HG02610 (cell line): Measurements from ENCODE around the gene GTPBP6.
"Not testable (repeated sequence)": the region's sequence is repeated elsewhere in the genome, so short reads cannot be mapped to it uniquely, and the experiment has no call there.

Experiments used
- ATAC-seq: cut with Tn5 transposase; IDR thresholded peaks from one replicate; pipeline ENCODE4 v1.9.1; 2021; ENCODE audit warnings: mild to moderate bottlenecking, moderate library complexity; ENCODE audit not compliant: unreplicated experiment

GTPBP6 gene

DNA sequence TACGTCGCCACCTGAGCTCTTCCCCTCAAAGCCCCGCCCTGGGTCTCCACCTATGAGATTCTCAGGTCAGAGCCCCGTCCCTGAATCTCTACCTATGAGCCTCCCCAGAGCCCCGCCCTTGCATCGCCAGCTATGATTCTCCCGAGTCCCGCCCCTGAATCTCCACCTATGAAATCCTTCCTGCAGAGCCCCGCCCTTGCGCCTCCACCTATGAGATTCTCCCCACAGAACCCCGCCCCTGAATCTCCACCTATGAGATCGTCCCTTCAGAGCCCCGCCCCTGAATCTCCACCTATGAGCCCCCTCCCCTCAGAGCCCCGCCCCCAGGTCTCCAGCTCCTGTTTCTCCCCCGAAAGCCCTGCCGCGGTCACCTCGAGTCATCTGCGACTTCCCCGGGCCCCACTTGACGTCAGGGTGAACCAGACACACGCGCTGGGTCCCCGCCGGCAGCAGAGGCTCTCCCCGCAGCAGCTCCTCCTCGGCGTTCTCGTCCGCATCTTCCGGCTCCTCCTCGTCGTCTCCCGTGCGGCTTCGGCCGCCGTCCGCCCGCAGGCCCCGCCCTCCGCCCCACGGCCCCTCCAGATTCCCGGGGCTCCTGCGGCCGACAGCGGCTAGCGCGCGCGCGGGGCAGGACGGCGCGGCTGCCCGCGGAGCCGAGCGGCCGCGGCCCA, 393 bp downstream of the GTPBP6 start:
- ATAC-seq, result peak; percentile 63

DNA sequence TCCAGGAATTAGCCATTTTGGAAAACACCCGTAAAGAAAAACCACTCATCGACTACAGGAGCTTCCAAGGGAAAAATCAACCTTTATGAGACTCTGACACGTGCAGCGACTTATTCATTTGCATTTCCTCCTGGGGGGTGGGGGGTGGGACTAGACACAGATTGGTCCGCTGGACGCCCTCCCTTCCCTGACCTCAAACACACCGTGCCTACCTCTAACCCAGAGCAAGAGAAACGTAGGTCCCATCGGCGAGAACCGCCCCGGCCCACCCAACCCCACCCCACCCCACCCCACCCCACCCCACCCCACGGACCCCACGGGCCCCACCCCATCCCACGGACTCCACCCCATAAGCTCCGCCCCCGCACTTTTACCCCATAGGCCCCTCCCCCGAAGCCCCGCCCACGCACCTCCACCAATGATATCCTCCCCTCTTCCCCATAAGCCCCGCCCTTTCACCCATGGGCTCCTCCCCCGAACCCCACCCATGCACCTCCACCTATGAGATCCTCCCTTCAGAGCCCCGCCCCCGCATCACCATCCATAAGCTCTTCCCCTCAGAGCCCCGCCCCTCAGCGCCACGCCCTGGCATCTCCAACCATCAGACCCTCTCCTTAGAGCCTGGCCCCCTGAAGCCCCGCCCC, 1.1 kb downstream of the GTPBP6 start:
- ATAC-seq, result no peak

DNA sequence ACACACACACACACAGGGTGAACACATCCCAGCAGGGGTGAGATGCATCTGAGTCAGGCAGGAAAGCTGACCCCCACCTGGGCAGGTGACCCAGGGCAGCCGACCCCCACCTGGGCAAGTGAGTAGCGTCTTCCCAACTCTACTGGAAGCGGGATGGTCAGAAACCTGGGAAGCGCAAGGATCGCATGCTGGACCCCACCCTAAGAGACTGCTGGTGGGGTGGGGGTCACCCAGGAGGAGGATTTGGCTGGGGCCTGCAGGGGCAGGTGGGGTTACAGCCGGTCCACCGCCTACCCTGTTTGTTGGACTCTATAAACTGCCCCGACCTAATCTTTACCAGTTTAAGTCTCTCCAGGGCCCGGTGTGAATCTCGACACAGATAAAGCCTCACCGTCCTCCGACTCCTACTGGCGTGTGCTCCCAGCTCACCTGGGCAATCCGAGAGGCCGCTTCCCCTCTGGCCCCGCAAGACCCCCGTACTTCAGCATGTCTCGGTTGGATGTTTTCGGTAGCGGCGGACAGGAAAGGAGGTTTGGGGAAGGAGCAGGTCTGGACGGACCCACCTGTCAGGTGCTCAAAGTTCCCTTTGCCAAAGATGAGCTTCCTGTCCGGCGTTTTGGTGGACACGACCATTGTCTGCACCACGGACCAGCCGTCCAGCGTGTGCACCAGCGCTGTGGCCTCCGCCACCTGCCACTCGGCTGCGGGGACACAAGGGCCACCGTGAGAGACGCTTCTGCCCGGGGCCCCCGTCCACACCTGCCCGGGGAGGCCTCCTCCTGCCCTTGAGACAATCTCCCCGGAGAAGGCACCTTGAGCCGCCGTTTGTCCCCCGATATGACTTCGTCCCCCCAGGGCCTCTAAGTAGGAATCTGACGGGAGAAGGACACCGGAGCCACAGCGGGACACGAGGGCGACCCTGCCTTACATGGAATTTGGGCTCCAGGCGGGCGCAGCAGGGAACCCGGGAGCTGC, 2.0 kb downstream of the GTPBP6 start:
- ATAC-seq, result no peak

DNA sequence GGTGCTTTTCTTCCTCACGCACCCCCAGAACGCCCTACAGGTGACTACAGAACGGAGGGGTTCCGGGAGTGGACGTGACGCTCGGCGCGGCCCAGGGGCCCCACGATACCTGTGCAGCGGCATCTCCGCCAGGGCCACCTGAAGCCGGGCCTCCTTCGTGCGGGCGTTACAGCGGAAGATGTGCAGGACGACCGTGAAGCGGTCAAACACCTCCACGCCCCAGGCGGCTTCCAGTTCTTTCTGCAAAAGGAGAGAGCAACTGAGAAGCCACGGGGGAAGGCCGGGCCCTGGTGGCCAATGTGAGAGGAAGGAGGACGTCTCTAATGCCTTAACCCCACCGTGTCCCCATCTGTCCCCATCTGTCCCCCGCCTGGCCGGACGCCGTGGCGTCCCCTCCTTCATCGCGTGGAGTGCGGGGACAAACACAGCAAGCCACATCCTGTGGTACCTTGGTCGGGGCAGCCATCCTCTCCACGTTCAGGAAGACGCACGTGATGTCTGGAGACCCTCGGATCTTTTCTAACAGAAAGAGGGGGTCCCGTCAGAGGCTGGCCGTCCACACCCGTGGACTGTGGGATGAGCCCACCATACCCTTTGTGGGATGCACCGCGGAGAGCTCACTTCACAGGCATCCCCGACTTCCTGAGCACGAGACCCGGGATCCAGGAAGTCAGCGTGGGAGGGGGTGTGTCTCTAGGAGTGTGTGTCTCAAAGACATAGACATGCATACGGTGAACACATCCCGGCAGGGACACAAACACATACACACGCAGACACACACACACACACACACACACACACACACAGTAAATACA, 3.6 kb downstream of the GTPBP6 start:
- ATAC-seq, result no peak

DNA sequence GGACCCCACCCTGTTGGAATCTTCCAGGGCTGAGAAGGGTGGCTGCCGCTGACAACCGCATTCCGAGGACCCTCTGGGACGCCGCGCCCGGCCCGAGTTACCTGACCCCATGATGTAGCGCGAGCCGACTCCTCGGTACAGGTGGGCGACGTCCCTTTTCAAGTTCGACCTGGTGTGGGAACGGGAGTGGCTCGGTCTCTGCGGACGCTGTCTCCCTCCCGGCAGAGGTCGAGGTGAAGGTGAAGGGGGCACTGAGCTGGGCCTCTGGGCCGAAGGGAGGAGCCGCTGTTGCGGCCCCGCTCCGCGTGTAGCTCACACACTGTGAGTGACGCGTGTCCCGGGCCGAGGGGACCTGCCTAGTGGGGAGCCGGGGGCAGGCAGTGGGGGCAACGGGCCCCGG, 4.5 kb downstream of the GTPBP6 start:
- no peak for ATAC-seq

DNA sequence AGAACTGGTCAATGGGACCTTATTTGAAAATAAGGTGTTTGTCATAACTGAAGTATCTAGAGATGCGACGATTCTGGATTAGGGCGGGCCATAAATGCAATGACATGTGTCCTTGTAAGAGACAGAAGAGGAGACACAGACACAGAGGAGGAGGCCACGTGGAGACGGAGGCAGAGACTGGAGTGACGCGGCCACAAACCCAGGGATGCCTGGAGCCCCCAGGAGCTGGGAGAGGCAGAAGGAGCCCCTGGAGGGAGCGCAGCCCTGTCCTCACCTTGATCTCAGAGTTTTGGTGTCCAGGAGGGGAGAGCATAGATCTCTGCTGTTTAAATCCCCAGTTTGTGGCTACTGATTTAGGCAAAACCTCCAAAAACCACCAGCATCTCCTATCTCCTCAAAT, 5.0 kb downstream of the GTPBP6 start:
- ATAC-seq, result no peak

DNA sequence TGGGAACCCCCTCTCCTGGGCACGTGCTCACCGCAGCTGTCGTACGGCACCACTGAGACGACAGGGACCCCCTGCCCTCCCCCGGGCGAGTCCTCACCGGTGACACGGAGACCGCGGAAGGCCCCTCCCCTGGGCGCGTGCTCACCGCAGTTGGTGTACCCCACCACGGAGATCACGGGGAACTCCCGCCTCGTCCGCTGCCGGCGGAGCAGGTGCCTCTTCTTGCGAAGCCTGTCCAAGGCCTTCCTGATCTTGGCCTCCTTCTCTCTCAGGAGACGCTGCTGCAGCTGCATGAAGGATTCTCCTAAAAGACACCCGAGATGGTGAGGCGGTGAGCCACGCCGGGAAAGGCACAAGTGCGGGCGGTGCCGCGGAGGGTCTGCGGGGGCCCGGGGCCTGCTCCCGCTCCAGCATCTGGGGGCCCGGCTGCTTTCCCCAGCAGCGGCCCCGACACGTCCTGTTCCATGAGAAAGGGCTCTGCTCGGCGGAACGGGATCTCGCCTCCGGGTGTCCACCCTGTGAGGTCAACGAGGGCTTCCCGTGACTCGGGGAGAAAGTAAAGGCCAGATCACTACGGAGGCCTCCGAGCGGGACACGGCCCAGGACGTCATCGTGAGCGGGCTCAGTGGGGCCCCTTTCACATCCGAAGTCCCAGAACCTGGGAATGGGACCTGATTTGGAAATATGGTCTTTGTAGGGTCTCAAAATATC, 5.8 kb downstream of the GTPBP6 start:
- no peak for ATAC-seq

DNA sequence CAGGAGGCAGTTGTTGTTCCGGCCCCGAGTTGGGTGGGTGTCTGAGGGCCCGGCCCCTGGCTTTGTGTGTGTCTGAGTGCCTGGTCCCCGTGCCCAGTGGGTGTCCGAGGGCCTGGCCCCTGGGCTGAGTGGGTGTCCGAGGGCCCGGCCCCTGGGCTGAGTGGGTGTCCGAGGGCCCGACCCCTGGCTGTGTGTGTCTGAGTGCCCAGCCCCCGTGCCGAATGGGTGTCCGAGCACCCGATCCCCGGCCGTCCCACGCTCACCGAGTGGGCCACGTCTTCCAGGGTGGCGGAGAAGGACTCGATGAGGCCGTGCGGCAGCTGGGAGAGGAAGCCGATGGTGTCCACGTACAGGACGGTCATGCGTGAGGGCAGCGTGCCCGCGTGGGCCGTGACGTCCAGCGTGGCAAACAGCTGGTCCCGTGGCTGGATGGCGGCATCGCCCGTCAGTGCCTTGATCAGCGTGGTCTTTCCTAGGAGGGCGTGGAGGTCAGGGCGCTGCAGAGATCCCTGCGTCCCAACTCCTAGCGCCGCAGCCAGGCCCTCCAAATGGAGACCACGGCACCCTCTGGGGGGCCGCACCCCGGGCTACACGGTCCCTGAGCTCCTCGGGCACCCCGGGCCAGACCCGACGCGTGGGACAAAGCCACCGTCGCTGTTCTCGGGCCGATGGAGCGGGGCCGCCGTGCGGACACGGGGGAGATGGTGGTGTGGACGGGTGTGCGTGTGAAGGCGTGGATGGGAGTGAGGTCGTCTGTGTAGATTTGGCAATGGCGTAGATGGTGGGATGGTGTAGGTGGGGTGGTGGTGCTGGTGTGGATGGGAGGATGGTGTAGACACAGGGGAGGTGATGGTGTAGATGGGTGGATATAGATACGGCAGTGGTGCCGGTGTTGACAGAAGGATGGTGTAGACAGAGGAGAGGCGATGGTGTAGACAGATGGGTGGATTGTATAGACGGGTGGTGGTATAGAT, 7.2 kb downstream of the GTPBP6 start:
- ATAC-seq, result no peak

DNA sequence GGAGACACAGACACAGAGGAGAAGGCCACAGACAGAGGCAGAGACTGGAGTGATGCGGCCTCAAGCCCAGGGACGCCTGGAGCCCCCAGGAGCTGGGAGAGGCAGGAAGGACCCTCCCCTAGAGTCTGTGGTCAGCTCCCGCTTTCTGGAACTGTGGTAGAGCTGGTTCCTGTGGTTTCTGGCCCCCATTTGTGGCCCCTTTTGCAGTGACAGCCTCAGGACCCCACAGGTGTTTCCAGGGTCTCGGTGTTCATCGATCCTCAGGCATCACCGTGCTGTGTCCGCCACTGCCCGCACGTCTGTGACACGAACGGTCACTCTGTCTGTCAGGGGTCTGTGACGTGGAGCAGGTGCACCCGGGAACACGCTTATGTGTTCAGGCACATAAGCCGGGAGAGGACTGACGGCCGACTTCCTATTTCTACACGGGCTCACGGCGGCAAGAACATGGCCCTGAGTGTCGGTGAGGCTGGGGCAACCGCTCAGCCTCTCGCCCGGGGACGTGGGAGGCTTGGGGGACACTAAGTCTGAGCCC, 7.9 kb downstream of the GTPBP6 start:
- ATAC-seq, result no peak

DNA sequence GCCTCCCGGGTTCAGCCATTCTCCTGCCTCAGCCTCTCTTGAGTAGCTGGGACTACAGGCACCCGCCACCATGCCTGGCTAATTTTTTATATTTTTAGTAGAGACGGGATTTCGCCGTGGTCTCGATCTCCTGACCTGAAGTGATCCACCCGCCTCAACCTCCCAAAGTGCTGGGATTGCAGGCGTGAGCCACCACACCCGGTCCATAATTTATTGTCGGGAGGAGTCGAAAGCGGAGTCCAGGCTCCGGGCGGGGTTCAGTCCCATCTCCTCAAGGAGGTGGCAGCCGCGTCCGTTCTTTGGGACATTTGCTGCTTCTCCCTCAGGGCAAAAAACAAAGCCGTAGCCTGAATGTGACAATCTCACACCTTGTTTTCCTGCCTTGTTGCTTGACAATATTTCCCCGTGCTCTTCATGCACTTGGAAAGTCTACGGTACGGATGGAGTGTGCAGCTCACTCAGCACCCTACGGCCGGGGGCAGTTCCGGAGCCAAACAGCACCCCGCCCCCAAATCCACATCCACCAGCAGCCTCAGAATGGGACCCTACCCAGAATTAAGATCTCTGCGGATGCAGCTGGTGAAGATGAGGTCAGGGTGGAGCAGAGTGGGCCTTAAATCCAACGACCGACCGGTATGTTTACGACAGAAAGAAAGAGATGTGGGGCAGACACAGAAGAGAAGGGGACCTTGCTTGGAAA, 9.6 kb downstream of the GTPBP6 start:
- ATAC-seq, result no peak

DNA sequence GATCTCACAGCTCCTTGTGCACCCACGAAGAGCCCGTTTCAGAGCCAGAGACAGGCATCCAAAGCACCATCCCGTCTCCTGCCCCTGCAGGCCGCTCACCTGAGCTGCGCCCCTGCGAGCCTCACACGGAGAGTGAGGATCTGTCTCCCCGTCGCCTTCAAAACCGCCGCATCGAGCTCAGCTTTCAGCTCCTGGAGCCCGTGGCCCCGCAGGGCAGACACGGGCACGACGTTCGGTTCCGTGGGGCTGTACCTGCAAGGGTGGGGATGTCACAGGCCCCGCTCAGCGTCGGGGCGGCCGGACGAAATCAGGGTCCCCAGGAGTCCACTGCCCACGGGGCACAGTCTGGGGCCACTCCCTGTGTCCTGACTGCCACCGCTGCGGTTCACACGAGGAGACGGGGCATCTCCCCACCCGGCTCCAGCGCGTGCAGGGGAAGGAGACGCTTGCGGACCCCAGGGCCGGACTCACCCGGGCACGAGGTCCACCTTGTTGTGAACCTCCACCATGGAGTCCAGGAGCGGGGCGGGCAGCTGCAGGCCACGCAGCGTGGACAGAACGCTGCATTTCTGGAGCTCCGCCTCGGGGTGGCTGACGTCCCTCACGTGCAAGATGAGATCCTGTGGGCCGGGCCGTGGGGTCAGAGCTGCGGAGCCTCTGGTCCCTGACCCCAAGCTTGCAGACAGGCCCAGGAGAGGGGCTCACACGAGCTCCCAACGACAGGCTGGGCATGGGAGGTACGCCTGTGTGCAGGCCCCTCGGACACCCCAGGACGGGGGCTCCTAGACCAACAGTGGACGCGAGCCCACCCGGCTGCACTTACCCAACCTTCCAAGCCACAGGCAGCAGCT, 11.1 kb downstream of the GTPBP6 start:
- no peak for ATAC-seq

DNA sequence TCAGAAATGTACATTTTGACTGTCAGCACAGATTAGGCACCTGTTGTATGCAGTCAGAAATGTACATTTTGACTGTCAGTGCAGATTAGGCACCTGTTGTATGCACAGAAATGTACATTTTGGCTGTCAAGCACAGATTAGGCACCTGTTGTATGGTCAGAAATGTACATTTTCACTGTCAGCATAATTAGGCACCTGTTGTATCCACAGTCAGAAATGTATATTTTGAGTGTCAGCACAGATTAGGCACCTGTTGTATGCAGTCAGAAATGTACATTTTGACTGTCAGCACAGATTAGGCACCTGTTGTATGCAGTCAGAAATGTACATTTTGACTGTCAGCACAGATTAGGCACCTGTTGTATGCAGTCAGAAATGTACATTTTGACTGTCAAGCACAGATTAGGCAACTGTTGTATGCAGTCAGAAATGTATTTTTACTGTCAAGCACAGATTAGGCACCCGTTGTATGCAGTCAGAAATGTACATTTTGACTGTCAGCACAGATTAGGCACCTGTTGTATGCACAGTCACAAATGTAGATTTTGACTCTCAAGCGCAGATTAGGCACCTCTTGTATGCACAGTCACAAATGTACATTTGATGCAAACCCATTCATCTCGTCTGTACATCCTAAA, 11.9 kb downstream of the GTPBP6 start:
- not testable (repeated sequence) for ATAC-seq

DNA sequence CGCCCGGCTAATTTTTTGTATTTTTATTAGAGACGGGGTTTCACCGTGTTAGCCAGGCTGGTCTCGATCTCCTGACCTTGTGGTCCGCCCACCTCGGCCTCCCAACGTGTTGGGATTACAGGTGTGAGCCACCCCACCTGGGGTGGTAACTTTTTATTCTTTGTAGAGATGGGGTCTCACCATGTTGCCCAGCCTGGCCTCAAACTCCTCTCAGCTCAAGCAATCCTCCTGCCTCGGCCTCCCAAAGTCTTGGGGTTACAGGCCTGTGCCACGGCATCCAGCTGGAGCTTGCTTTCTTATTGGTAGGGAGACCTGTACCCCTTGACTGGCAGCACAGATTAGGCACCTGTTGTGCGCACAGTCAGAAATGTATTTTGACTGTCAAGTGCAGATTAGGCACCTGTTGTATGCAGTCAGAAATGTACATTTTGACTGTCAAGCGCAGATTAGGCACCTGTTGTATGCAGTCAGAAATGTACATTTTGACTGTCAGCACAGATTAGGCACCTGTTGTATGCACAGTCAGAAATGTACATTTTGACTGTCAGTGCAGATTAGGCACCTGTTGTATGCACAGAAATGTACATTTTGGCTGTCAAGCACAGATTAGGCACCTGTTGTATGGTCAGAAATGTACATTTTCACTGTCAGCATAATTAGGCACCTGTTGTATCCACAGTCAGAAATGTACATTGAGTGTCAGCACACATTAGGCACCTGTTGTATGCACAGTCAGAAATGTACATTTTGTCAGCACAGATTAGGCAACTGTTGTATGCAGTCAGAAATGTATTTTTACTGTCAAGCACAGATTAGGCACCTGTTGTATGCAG, 12.6 kb downstream of the GTPBP6 start:
- ATAC-seq, result not testable (repeated sequence)

DNA sequence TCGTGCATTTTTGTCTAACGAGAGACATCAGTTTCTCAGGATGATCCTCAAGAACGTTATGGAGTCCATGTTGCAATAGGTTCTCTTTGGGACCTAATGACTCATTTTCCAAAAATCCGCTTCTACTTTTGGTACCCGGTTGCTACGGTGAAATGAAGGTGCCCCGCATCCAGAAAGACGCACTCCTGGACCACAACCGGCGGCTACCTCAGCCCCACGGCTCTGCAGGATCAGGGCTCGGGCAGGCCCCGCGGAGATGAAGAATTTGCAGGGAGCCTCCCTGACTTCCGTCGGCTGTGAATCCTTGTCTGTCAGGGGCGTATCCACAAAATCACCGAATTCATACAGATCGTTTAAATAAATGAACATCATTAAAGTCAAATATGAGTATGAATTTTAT, 15.6 kb downstream of the GTPBP6 start:
- no peak for ATAC-seq

DNA sequence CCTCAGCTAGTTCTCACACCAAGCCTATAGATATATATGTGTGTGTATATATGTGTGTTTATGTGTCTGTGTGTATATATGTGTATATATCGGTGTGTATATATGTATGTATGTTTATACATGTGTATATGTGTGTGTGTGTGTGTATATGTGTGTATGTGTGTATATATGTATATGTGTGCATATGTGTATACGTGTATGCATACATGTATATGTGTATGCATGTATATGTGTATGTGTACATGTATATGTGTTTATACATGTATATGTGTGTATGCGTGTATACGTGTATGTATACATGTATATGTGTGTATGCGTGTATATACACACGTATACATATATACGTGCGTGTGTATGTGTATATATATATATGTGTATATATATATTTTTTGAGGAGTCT, 18.3 kb downstream of the GTPBP6 start:
- no peak for ATAC-seq

DNA sequence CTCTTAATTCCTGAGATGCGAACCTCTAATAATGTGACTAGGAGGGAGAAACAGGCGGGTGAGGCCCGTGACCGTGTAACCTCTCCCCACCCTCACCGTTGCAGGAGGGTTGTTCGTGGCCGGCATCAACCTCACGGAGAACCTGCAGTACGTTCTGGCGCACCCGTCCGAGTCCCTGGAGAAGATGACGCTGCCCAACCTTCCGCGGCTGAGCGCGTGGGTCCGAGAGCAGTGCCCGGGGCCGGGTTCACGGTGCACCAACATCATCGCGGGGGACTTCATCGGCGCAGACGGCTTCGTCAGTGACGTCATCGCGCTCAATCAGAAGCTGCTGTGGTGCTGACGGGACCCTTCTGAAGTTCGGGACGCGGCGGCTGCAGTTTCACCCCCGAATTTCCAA, 19.6 kb downstream of the GTPBP6 start:
- ATAC-seq, result no peak
